SK-N-SH (cell line): ENCODE measurements around the gene MCM8.

Experiments
- CTCF ChIP-seq: fragments of 200-600 bp; sonication (generic); IDR thresholded peaks from 2 replicates; pipeline ENCODE4 v1.6.1; 2017; ENCODE audit warnings: antibody characterized with exemption, mild to moderate bottlenecking, moderate library complexity
- EP300 ChIP-seq, 2 experiments: IDR thresholded peaks; 2 replicates each; pipeline versions ENCODE4 v1.4.0 to v1.6.1; 2012; ENCODE audit warnings: borderline replicate concordance in 1 of 2, low read depth in 1 of 2, low read length in 1 of 2
- FOXM1 ChIP-seq: IDR thresholded peaks from 2 replicates; pipeline ENCODE4 v1.4.0; 2012; ENCODE audit warnings: low read depth, mild to moderate bottlenecking
- GATA2 ChIP-seq: sonication (generic); formaldehyde crosslinking; IDR thresholded peaks from 2 replicates; pipeline ENCODE4 v1.5.0; 2020; ENCODE audit warnings: mild to moderate bottlenecking, missing genetic modification reagents
- IRF3 ChIP-seq: fragments of 150-350 bp; IDR thresholded peaks from 2 replicates; pipeline ENCODE4 v1.6.1; 2016; ENCODE audit warnings: mild to moderate bottlenecking, low read depth, low read length
- JUND ChIP-seq: IDR thresholded peaks from 2 replicates; pipeline ENCODE4 v1.4.0; 2012
- NFIC ChIP-seq: IDR thresholded peaks from 2 replicates; pipeline ENCODE4 v1.4.0; 2012; ENCODE audit warnings: borderline replicate concordance
- RAD21 ChIP-seq: IDR thresholded peaks from 2 replicates; pipeline ENCODE4 v1.6.1; 2012; ENCODE audit warnings: mild to moderate bottlenecking, low read length
- RFX5 ChIP-seq: IDR thresholded peaks from 2 replicates; pipeline ENCODE4 v1.6.1; 2012; ENCODE audit warnings: mild to moderate bottlenecking, improper control_type of control experiment, low read length
- YY1 ChIP-seq: IDR thresholded peaks from 2 replicates; pipeline ENCODE4 v1.4.0; 2012; ENCODE audit warnings: low read depth, mild to moderate bottlenecking

GRCh38 chr20:5990946-5991345 lies 40.5 kb downstream of the MCM8 start:
- TF ChIP-seq JUND (no peak), NFIC (no peak), FOXM1 (no peak), CTCF (no peak), GATA2 (no peak), IRF3 (no peak), RFX5 (no peak), EP300 (IDR thresholded peaks at IDR 0.05; ENCODE audit: borderline replicate concordance in 1 of 2, low read depth in 1 of 2, low read length in 1 of 2) (no peak), YY1 (no peak), RAD21 (no peak)
